Activated CD8-positive, alpha-beta memory T cell treated with anti-CD3 and anti-CD28 coated beads, Interleukin-2, amount 50 U/mL, for 1 hour (primary cell): Measurements from ENCODE around the gene PRSS8.
"Not testable (repeated sequence)": the region's sequence is repeated elsewhere in the genome, so short reads cannot be mapped to it uniquely, and the experiment has no call there.

Source experiments
- DNase-seq: peaks from one replicate; pipeline ENCODE4 v3.0.0-alpha.2; 2020; ENCODE audit errors: extremely low read depth

The PRSS8 gene

DNA sequence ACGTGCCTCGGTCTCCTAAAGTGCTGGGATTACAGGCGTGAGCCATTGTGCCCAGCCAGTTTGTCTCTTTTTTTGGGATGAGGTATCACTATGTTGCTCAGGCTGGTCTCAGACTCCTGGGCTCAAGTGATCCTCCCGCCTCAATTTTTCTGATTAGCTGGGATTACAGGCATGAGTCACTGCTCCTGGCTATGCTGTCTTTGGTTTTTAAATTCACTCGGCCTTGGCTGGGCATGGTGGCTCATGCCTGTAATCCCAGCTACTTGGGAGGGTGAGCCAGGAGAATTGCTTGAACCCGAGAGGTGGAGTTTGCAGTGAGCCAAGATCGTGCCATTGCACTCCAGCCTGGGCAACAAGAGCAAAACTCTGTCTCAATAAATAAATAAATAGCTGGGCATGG lies 8.9 kb upstream of the PRSS8 start:
- not testable (repeated sequence) for DNase-seq

DNA sequence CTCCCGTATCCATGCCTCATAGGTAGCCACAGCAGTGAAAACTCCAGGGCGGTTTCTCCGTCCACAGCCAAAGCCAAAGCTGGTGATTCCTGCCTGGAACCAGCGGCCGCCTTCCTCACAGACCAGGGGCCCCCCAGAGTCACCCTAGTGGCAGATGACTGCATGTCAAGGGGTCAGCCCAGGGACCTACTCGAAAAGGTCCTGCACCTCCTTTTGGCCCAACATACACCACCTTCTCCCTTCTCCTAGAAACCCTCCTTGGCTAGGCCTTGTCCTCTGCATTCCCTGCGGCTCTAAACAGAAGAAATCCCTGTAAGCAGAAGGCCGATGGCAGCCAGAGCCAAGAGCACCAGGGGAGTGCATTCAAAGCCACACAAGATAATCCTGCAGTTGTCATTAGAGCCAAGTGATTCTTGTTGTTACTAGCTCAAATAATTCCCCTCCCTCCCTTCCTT lies 8.2 kb upstream of the PRSS8 start:
- no peak for DNase-seq

GRCh38 chr16:31143011-31143693 lies 7.6 kb upstream of the PRSS8 start:
- DNase-seq, result no peak

- peak; percentile 84 for DNase-seq
Observed at GRCh38 chr16:31142109-31143010, 6.8 kb upstream of the PRSS8 start.

DNA sequence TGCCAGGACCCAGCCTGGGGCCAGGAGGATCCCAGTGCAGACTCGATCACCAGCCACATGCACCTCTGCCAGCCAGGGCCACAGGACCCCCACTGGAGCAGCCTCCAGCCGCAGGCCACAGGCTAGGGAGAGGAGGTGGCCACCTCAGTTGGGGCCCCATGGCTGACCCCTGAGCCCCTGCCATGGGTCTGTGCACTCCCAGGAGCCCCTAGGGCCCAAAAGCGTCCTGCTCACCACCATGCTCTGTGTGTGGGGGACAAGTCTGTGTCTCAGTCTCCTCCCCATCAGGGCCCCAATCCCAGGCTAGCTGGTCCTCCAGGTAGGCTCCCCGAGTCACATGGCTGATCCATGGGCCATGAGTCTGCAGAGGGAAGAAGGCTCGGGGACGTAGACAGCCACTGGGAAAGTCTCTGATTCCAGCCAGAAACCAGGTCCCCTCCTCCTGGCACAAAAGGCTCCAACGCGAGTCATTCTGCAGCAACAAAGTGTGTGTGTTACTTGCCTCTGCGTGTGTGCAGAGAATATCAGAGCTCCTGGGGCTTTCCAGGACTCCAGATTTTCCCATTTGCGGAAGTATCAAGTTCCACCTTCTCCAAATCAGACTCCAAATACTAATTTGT lies 6.1 kb upstream of the PRSS8 start:
- DNase-seq, result no peak

DNA sequence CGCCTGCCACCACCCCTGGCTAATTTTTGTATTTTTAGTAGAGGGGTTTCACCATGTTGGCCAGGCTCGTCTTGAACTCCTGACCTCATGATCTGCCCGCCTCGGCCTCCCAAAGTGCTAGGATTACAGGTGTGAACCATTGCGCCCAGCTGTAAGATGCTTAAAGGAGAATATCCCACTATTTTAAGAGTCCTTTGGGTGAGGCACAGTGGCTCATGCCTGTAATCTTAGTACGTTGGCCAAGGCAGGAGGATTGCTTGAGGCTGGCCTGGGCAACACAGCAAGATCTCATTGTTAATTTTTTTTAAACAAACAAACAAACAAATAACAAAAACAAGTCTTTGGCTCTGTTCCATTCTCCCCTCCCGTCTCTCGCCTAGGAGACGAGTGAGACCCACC lies 5.5 kb upstream of the PRSS8 start:
- DNase-seq, result not testable (repeated sequence)

DNA sequence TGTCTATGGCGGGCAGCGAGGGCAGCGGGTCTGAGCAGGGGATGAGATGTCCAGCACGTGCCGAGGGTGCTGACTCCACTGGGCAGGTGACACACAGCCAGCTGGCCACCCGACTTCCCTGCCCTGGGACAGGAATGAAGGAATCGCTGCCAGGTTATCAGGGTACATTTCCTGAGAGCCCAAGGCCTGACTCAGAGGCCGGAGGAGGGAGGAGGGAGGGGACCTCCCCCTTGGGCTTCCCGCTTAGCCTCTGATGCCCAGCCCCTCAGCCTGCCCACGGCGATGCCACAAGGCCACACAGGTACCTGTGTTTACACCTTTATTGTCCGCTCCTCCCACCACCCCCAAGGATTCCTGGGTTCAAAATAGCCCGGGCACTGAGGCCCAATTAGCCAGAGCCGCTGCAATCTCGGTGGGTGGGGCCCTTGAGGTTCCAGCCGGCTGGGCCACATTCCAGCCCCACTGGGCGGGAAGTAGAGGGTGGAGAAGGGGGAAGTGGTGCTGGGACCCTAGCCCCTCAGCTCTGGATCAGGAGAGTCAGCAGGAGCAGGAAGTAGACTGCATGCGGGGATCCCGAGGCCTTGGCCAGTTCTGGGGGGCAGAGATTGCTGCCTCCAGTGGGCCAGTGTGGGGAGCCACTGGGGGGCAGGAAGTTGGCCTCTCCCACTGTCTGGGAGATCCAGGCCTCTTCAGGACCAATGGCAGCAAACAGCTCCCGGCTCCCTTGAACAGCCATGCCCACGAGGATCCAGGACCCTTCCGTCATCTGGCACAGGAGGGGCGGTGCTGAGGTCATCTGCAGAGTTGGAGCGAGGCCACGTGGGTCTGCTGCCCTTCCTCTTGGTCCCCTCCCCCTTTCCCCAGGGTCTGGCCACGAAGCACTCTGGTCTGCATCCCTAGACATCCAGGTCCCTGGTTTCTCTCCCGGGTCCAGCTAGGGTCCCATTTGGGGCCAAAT lies 3.4 kb upstream of the PRSS8 start:
- no peak for DNase-seq

DNA sequence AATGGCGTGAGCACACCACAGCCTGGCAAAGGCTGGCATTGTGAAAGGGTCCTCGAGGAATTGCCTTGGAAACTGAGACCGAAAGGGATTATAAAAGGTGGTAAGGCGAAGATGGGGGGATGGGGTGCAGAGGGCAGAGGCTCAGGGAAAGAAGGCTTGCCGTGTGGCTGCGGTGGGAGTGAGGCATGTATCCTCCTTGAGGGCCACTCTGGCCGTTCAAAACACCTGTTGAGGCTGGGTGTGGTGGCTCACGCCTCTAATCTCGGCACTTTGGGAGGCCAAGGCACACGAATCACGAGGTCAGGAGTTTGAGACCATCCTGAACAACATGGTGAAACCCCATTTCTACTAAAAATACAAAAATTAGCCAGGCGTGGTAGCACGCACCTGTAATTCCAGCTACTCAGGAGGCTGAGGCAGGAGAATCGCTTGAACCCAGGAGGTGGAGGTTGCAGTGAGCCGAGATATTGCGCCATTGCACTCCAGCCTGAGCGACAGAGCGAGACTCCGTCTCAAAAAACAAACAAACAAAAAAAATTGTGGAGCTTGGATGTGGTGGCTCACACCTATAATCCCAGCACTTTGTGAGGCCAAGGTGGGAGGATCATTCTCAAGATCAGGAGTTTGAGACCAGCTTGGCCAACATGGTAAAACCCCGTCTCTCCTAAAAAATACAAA lies 1.4 kb upstream of the PRSS8 start:
- not testable (repeated sequence) for DNase-seq

DNA sequence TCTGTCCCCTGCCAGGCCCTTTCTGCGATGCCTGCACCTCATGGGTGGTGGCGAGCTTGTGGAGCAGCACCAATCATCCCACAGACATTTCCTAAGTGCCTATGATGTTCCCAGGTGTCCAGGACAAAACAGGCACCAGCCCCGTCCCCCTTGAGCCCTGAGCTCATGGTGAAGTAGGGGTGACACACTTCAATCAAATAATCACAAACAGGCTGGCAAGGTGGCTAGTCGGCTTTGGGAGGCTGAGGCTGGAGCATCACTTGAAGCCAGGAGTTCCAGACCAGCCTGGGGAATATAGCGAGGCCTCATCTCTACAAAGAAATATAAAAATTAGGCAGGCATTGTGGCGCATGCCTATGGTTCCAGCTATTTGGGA lies 748 bp upstream of the PRSS8 start:
- DNase-seq, result no peak

- DNase-seq, result no peak
Observed at GRCh38 chr16:31134625-31135534, 647 bp downstream of the PRSS8 start.

DNA sequence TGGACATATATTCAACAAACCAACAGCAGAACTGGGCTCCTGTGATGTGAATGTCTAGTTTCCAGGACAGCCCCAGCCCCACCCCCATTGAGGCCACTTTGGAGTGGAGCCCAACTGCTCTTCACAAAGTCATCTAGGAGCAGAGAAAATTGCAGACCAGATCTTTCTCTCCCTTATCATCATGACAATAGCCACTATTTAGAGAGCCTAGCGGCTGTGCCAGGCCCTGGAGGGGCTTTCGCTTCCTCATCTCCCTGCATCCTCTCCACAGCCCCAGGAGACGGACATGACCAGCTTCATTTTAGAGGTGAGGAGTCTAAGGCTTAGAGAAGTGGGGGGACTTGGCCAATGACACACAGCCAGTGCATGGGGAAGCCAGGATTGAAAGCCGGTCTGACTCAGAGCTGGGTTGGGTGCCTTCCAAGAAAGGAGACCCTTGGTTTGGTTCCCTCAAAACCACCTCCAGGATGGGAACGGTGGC lies 1.4 kb downstream of the PRSS8 start:
- DNase-seq, result no peak

- DNase-seq, result no peak
Observed at GRCh38 chr16:31133046-31133501, 2.5 kb downstream of the PRSS8 start.

DNA sequence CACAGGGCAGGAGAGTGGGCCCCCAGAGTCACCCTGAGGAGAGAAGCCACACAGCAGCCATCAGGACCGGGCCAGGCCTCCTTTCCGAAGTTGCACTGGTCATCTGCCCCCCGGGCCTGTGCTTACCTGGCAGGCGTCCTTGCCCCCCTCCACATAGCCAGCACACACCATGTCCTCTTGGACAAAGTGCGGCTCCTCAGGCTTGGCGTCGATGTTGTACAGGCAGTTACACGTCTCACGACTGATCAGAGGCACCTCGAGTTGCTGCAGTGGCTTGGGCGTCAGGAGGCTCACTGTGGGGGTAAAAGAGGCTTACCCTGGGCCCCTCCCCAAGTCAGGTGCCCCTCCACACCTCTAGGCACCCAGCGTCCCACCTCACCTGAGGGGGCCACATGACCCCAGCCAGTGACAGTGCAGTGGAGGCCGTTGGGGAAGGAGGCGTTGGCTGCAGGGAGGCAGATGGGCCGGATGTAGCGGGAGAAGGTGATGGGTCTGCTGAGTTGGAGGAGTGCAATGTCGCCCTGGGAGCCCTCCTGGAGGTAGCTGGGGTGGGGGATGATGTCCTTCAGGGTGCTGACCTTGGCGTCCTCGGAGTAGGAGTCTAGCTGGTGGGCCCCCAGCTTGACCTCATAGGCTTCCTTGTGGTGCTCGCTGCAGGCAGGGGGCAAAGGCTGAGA lies 3.1 kb downstream of the PRSS8 start:
- DNase-seq, result no peak

DNA sequence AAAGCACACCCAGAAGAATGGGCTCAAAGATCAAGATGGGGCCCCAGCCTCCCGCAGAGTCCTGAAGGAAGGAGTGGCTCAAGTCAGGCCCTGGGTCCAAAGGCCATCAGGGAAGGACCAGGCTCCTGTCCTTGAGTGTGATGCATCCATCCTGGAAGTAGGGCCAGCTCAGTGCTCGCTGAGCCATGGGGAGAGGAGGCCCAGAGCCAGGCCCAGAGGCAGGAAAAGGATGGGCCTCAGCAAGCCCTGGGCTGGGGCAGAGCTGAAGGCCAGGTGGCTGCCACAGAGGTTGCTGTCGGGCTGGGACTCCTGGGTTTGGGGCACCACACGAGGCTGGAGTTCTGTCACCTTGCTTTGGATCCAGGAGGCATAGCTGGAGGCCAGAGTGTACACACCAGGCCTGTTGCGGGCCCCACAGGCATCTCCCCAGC lies 3.7 kb downstream of the PRSS8 start:
- DNase-seq, result no peak

- DNase-seq, result no peak
Observed at GRCh38 chr16:31131416-31131815, 4.1 kb downstream of the PRSS8 start.

GRCh38 chr16:31130899-31131298 lies 4.6 kb downstream of the PRSS8 start:
- no peak for DNase-seq

DNA sequence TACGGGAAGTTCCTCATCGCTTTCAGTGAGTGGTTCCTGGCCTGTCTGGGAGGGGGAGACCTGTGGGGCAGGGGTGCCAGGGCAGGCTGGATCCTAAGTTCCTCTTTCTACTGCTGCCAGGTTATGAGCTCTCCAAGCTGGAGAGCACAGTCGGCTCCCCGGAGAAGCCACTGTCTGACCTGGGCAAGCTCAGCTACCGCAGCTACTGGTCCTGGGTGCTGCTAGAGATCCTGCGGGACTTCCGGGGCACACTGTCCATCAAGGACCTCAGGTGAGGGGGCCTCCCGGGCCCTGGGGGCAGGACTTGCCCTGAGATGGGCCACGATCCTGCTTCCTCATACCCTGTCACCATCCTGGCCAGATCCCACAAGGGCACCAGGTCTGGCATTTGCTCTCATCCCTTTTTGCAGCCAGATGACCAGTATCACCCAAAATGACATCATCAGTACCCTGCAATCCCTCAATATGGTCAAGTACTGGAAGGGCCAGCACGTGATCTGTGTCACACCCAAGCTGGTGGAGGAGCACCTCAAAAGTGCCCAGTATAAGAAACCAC lies 5.1 kb downstream of the PRSS8 start:
- DNase-seq, result no peak

GRCh38 chr16:31129568-31130335 lies 5.8 kb downstream of the PRSS8 start:
- DNase-seq, result no peak
